Islet of Langerhans (tissue), 1 donor: ENCODE data around the gene PCGF6.
"Not testable (repeated sequence)": the region's sequence is repeated elsewhere in the genome, so short reads cannot be mapped to it uniquely, and the experiment has no call there.

Experiments used
- FAIRE-seq: peaks from one replicate; lab custom pipeline; 2011; peaks lifted over from hg19 to GRCh38; lab: Jason Lieb, UNC

The PCGF6 gene, protein sequence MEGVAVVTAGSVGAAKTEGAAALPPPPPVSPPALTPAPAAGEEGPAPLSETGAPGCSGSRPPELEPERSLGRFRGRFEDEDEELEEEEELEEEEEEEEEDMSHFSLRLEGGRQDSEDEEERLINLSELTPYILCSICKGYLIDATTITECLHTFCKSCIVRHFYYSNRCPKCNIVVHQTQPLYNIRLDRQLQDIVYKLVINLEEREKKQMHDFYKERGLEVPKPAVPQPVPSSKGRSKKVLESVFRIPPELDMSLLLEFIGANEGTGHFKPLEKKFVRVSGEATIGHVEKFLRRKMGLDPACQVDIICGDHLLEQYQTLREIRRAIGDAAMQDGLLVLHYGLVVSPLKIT

GRCh38 chr10:103350517-103351260 lies at the start of gene PCGF6:
TSS of gene PCGF6 (minus strand) at chr10:103351140. CDS start at chr10:103351066, 74 bp downstream.
- no peak for FAIRE-seq

DNA sequence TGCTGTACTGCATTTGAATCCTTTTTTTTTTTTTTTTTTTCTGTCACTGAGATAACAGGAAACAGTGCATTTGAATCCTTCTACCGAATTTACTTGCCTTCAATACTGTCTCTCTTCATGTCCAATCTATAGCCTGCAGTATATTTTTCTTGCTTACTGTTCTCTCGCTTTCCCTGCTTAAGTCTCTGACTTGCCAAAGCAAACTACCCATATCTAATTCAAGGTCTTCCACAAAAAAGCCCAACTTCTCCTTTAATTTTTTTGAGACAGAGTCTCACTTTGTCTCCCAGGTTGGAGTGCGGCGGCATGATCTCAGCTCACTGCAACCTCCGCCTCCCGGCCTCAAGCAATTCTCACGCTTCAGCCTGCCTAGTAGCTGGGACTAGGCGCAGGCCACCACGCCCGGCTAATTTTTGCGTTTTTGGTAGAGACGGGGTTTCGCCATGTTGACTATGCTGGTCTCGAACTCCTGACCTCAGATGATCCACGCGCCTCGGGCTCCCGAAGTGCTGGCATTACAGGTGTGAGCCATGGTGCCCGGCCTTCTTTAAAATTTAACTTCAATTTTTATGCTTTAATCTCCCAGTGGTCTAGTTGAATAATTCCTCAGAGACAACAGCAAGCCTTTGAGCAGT lies 46.4 kb upstream of the PCGF6 start:
- no peak for FAIRE-seq

DNA sequence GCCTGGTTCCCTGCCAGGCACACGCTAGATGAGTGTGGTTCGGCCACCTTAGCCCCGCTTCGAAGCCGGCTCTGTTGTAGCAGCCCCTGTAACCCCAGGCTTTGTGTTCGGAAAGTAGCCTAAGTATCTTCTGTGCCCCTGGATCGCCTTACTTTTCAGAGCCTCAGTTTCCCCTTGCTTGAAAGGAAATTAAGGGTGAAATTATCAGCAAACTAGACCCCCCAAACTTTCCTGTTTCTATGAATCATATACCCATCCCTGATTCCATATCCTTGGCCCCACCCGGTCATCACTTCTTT lies 45.8 kb upstream of the PCGF6 start:
- FAIRE-seq: no peak

DNA sequence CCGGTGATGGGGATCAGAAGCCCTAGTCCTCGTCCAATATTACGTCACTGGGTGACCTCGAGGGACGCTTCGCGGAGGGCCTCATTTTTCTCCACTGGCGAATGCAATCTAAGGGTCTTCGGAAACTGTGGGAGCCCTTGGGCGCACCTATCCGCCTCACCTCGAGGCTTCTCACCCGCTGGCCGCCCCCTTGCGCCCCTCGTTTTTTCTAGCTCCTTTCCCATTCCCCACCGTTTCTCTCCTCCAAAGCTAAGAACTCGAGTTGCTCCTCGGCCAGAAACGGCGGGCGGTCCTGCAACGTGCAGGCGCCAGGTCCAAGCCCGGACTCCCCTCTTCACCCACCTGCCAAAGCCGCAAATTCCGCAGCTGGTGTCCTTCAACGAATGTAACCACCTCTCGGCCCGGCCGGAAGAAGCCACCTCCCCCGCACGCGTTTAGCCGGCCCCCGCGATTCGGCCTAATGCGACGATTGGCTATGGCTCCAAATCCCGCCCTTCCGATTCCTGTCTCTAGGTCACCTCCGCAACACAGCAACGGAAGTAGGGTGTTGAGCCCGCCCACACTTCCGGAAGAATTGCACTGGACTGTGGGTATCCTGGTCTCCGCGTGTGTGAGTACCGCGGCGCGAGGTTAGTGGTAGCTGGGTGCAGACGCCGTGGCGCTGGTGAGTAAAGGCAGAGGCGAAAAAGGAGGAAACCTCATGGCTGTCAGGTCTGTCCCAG lies 45.3 kb upstream of the PCGF6 start, which contains the start of the genes ATP5MK and PDCD11:
ATP5MK (minus strand) TSS at position 409 of the 722 bp plus-strand sequence. CDS start 4,018 bp downstream, outside the sequence.
PDCD11 (plus strand) TSS at position 560 of the 722 bp plus-strand sequence. CDS start 1,801 bp downstream, outside the sequence.
- peak; percentile 33 for FAIRE-seq

DNA sequence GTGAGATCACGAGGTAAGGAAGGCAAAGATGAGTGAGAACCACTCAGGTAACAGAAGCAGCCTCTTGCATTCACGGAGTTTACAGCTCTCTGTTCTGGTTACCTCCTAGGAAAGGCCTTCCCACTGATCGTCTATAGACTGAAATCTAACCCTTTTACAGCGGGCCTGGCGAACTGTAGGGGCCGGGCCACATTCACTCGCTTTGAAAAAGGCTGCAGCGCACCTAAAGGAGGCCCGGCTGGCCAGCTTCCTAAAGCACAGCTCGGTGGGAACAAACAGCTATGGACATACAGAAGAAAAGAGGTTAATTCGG lies 44.8 kb upstream of the PCGF6 start:
- no peak for FAIRE-seq

DNA sequence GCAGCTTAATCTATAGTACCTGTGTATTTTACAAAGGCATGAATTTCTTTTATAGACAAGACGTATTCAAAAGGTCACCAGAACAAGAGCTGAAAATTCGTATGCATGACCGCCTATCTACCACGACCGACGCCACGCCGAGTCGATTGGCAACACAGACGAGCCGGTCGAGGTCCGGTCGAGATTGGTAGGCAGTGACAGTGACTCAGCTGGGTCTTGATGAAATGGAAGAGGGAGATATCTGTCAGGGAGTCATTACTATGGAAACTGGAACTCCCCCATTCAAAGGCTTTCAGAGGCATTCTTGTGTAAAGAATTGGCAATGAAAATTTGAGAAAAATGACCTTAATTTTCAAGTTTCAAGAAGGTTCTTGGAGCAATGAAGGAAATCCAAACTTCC lies 43.2 kb upstream of the PCGF6 start:
- no peak for FAIRE-seq

GRCh38 chr10:103382769-103383168 lies 31.8 kb upstream of the PCGF6 start:
- no peak for FAIRE-seq

GRCh38 chr10:103374263-103374662 lies 23.3 kb upstream of the PCGF6 start:
- FAIRE-seq: no peak

DNA sequence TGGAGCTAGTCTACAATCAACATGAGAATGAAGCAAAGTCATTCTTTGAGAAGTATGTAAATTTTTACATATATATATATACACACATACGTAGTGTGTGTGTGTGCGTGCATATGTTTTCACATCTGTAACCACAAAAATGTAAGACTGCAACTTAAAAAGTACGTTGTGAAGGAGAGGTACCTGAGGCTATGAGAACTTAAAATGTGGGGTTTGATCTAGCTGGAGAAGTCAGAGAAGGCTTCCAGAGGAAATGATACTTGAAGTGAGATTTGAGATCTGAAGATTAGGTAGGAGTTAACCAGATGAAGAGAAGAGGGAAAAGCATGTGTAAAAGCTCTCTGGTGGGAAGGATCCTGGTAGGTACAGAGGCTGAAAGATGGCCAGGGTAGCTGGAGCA lies 22.6 kb upstream of the PCGF6 start:
- no peak for FAIRE-seq

DNA sequence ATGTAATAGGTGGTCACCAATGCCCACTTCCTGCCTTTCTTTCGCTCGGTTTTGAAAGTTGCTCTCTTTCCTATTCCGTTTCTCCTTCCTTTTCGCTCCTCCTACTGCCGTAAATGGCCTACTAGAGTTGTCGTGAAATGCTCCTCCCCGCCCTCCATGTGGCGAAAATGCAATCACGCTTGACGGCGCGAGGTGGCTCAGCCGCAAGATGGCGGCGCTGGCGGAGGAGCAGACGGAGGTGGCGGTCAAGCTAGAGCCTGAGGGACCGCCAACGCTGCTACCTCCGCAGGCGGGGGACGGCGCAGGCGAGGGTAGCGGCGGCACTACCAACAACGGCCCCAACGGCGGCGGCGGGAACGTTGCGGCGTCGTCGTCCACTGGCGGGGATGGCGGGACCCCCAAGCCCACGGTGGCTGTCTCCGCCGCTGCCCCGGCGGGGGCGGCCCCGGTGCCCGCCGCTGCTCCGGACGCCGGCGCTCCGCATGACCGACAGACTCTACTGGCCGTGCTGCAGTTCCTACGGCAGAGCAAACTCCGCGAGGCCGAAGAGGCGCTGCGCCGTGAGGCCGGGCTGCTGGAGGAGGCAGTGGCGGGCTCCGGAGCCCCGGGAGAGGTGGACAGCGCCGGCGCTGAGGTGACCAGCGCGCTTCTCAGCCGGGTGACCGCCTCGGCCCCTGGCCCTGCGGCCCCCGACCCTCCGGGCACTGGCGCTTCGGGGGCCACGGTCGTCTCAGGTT lies 17.0 kb upstream of the PCGF6 start, which contains the start of gene TAF5:
TAF5 (plus strand) TSS at position 195 of the 737 bp plus-strand sequence; CDS start at position 209, 14 bp downstream.
- peak; percentile 74 for FAIRE-seq

GRCh38 chr10:103367379-103367781 lies 16.4 kb upstream of the PCGF6 start:
- peak; percentile 47 for FAIRE-seq

- FAIRE-seq: not testable (repeated sequence)
Measured at GRCh38 chr10:103360791-103361190, 9.9 kb upstream of the PCGF6 start.

DNA sequence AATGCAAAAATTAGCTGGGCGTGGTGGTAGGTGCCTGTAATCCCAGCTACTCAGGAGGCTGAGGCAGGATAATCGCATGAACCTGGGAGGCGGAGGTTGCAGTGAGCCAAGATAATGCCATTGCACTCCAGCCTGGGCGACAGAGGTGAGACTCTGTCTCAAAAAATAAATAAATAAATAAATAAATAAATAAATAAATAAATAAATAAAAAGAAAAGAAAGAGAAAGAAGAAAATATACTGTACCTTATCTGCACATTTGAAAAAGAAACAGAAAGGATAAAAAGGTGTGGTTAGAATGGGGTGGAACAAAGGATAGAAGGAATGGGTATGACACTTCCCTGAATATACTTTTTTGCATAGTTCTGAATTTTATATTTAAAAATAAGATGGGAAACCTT lies 8.6 kb upstream of the PCGF6 start:
- not testable (repeated sequence) for FAIRE-seq

DNA sequence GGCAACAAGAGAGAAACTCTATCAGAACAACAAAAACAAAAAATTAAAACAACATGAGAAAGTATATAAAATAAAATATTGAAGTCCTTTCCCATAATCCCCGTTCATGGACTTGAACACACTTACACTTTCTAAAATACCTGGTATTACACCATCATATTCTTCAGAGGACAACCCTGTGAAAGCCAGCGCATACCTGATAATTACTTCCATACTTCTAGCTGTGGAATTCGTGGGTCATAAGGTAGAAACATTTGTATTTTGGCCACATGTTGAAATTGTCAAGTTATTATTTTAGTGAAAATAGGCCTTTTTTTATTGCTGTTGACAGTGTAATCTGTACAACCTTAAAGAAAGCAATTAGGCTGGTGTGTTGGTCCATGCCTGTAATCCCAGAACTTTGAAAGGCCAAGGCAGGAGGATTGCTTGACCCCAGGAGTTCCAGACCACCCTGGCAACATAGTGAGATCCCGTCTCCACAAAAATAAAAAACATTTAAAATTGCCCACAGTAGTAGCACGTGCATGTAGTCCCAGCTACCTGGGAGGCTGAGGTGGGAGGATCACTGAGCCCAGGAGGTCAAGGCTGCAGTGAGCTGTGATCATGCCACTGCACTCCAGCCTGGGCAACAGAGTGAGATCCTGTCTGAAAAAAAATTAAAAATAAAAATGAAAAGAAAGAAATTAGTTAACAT lies 5.1 kb upstream of the PCGF6 start:
- FAIRE-seq: no peak

GRCh38 chr10:103354567-103354966 lies 3.6 kb upstream of the PCGF6 start:
- FAIRE-seq: not testable (repeated sequence)

- no peak for FAIRE-seq
Measured at GRCh38 chr10:103353281-103353680, 2.3 kb upstream of the PCGF6 start.

DNA sequence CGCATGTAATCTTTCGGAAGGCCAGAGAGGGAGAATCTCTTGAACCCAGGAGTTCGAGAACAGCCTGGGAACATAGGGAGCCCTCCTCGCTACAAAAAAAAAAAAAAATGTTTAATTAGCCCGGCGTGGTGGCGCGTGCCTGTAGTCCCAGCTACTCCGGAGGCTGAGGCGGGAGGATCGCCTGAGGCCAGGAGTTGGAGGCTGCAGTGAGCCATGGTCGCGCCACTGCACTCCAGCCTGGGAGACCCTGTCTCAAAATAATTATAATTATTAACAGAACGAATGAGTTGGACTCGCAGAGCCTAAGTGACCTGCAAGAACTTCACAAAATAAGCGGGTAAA lies 794 bp downstream of the PCGF6 start:
- no peak for FAIRE-seq

DNA sequence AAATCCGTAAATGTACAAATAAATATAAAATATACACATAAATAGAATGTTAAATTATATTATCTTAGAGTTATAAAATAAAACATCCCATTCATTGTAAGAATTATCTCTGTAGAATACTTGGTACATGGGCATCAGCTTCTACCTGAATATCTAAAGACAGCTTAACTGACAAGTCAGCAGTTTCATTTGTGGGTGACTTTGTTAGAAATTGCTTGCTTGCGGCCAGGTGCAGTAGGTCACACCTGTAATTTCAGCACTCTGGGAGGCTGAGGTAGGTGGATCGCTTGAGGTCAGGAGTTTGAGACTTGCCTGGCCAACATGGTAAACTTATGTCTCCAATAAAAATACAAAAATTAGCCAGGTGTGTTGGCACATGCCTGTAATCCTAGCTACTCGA lies 14.6 kb downstream of the PCGF6 start:
- FAIRE-seq: no peak

DNA sequence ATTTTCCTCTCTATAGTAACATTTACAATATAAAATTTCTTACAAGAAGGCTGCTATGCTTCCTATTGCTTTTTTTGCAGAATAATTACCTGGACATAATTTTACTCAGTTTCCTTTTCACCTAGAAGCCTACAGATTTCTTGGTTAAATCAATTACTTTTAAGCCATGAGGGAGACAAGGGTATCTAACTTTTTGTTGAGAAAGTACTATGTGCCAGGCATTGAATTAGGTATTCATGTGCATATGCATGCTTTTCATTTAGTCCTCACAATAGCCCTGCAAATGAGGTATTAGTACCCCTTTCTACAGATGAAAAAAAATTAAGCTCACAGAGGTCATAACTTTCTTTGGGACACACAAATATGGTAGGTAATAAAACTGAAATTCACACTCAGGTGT lies 16.4 kb downstream of the PCGF6 start:
- FAIRE-seq: no peak

GRCh38 chr10:103333934-103334520 lies 16.9 kb downstream of the PCGF6 start:
- FAIRE-seq: peak; percentile 98

GRCh38 chr10:103327906-103328305 lies 23.0 kb downstream of the PCGF6 start:
- no peak for FAIRE-seq
